Esophagus muscularis mucosa (tissue), 4 donors: ENCODE results near the gene SFMBT1. TPM values are rescaled to one million over a fixed set of nuclear protein-coding genes. Genes with fewer than 3 reads are reported as not detected.
A peak's percentile ranks its signal among the peaks of the same experiment; 100 is the strongest.

ENCODE experiments used
- DNase-seq: peaks from one replicate; pipeline ENCODE4 v3.0.0-alpha.2; 2017; ENCODE audit errors: extremely low spot score
- H3K27ac ChIP-seq, 4 donors: fragments of 200-600 bp; sonication (generic); replicated peaks in 1 of 4; 1 replicate in 3 of 4; 2 replicates in 1 of 4; pipeline ENCODE4 v1.5.1; 2016 to 2019; ENCODE audit warnings: mild to moderate bottlenecking in 1 of 4
- H3K27me3 ChIP-seq, 4 donors: fragments of 200-600 bp; sonication (generic); one replicate each; pipeline versions ENCODE4 v1.5.1 to v1.6.0; 2016 to 2019
- H3K36me3 ChIP-seq, 4 donors: fragments of 200-600 bp; sonication (generic); one replicate each; pipeline ENCODE4 v1.5.1; 2016 to 2019
- H3K4me1 ChIP-seq, 4 donors: fragments of 200-600 bp; sonication (generic); one replicate each; pipeline ENCODE4 v1.5.1; 2016 to 2019
- H3K4me3 ChIP-seq, 4 donors: fragments of 200-600 bp; sonication (generic); 1 replicate in 2 of 4; 2 replicates in 2 of 4; pipeline ENCODE4 v1.5.1; 2016 to 2019; ENCODE audit warnings: mild to moderate bottlenecking in 4 of 4, moderate library complexity in 1 of 4
- H3K9me3 ChIP-seq, 4 donors: fragments of 200-600 bp; sonication (generic); 1 replicate in 3 of 4; 2 replicates in 1 of 4; pipeline ENCODE4 v1.5.1; 2016 to 2019
- EP300 ChIP-seq: sonication (generic); formaldehyde crosslinking; IDR thresholded peaks from one replicate; pipeline ENCODE4 v1.6.1; 2017; ENCODE audit warnings: antibody characterized with exemption
- POLR2A ChIP-seq: fragments of 450-650 bp; IDR thresholded peaks from one replicate; pipeline ENCODE4 v1.6.1; 2017; ENCODE audit warnings: antibody characterized with exemption, moderate library complexity, mild to moderate bottlenecking, low read depth
- POLR2AphosphoS5 ChIP-seq, 2 donors: sonication (generic); formaldehyde crosslinking; IDR thresholded peaks; one replicate each; pipeline ENCODE4 v1.6.1; 2017; ENCODE audit warnings: antibody characterized with exemption in 2 of 2
- WGBS: methylation state at CpG from one replicate; pipeline ENCODE4 v1.1.5; 2018; 5-methylcytosine and 5-hydroxymethylcytosine counted together
- intact Hi-C: fragments of 100-400 bp; cut with DNase I; formaldehyde crosslinking; loops from one replicate; pipeline ENCODE4 v1.15.1; 2023
- total RNA-seq, 4 donors: library from RNA; depleted of rRNA; stranded (reverse); fragments of >200 nt; gene quantifications; one replicate each; pipeline versions ENCODE4 v1.1.0 to v1.2.1, GENCODE V29; 2016
- TF ChIP-seq, protein P1 (sequence below), 3 experiments: fragments of 200-600 bp in 2 of 3; fragments of 450-650 bp in 1 of 3; sonication (generic) in 2 of 3; IDR thresholded peaks; one replicate each; pipeline ENCODE4 v1.5.1; 2017 to 2019; ENCODE audit warnings: antibody characterized with exemption in 3 of 3, mild to moderate bottlenecking in 2 of 3, moderate library complexity in 1 of 3

SFMBT1 gene
- total RNA-seq, 4 donors from 2014 or later, result 15.4 to 27.6 (median 21.4) TPM

- Histone ChIP-seq H3K27me3 (no peaks in the 10 kb centered on the region), H3K9me3 (no peaks in the 10 kb centered on the region), H3K4me3 (no peak overlapping the region), H3K36me3 (peaks cover 0 to 18% (median 2%) of the 10 kb centered on the region in 4 donors), H3K4me1 (peaks cover 0 to 4% (median 0%) of the 10 kb centered on the region in 4 donors), H3K27ac (no peak overlapping the region)
- no peak for DNase-seq
- no peak for TF ChIP-seq POLR2AphosphoS5 (IDR thresholded peaks at IDR 0.05)
- TF ChIP-seq, protein P1, sequence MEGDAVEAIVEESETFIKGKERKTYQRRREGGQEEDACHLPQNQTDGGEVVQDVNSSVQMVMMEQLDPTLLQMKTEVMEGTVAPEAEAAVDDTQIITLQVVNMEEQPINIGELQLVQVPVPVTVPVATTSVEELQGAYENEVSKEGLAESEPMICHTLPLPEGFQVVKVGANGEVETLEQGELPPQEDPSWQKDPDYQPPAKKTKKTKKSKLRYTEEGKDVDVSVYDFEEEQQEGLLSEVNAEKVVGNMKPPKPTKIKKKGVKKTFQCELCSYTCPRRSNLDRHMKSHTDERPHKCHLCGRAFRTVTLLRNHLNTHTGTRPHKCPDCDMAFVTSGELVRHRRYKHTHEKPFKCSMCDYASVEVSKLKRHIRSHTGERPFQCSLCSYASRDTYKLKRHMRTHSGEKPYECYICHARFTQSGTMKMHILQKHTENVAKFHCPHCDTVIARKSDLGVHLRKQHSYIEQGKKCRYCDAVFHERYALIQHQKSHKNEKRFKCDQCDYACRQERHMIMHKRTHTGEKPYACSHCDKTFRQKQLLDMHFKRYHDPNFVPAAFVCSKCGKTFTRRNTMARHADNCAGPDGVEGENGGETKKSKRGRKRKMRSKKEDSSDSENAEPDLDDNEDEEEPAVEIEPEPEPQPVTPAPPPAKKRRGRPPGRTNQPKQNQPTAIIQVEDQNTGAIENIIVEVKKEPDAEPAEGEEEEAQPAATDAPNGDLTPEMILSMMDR (IDR thresholded peaks at IDR 0.05), result no peak
- TF ChIP-seq POLR2A, result no peak
- TF ChIP-seq EP300, result no peak
- intact Hi-C loops, result loop anchor here (5.0 to 10.0 kb wide), 2 partner anchors 165 to 197 kb away; partner anchors contain the start of genes ITIH1 and NEK4
Observed at GRCh38 chr3:52939600-52939999, 106.3 kb downstream of the SFMBT1 start.

- Histone ChIP-seq H3K27me3 (no peaks in the 10 kb centered on the region), H3K9me3 (no peaks in the 10 kb centered on the region), H3K4me3 (no peak overlapping the region), H3K4me1 (peaks cover 0 to 4% (median 0%) of the 10 kb centered on the region in 4 donors), H3K36me3 (peaks cover 0 to 24% (median 5%) of the 10 kb centered on the region in 4 donors), H3K27ac (no peak overlapping the region)
- DNase-seq, result no peak
- TF ChIP-seq, protein P1 (IDR thresholded peaks at IDR 0.05), result peak; percentile 59 to 82 (median 78)
- TF ChIP-seq POLR2AphosphoS5 (IDR thresholded peaks at IDR 0.05) (no peak), EP300 (no peak)
- 14% methylated on average over 8 of the region's 8 CpGs for WGBS
- intact Hi-C loops, result loop anchor here (2.0 to 10.0 kb wide), 3 partner anchors 138 to 193 kb away; partner anchors contain the start of genes ITIH1 and NEK4
Observed at GRCh38 chr3:52934630-52935530, 111.0 kb downstream of the SFMBT1 start.

DNA sequence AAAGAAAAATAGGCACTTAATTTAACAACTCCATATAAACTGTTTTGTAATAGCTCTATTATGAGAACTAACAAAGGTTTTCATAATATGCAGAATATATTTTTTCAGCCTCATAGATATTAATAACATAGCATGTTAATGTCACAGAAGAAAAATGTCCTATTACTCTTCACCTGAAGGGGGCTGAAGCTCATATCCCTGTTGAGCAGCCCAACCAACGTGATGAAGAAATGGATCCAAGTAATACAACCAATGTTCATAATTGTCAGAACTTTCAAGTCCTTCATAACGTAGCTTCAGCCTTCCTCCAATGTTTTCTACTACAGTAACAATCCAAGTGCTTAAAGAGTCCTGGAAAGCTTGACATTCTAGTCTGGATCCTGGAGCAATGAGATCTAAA is 114.0 kb downstream of the SFMBT1 start:
- Histone ChIP-seq H3K9me3 (no peaks in the 10 kb centered on the region), H3K4me3 (no peak overlapping the region), H3K36me3 (peaks cover 0 to 38% (median 18%) of the 10 kb centered on the region in 4 donors), H3K4me1 (peaks cover 0 to 4% (median 0%) of the 10 kb centered on the region in 4 donors), H3K27ac (no peak overlapping the region), H3K27me3 (no peaks in the 10 kb centered on the region)
- 80% methylated on average over 2 of the region's 2 CpGs for WGBS
- intact Hi-C loops, result loop anchor here (10.0 kb wide), 1 partner anchor 157 kb away; the partner anchor contains the start of genes ITIH1 and NEK4
- TF ChIP-seq POLR2AphosphoS5 (IDR thresholded peaks at IDR 0.05), result no peak
- TF ChIP-seq, protein P1 (IDR thresholded peaks at IDR 0.05), result no peak
- TF ChIP-seq EP300, result no peak
- TF ChIP-seq POLR2A, result no peak
- DNase-seq, result no peak

DNA sequence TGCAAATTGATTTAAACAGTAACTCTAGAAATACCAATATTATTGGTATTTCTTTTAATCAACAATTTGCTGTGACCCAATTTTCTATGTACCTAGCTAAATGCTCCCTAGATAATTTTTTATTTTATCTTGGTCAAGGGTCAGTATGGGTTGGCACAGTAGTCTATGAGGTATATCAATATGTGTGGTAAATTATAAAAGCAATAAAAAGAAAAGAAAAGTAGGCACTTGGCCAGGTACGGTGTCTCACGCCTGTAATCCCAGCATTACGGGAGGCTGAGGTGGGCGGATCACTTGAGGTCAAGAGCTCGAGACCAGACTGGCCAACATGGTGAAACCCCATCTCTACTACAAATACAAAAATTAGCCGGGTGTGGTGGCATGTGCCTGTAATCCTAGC is 114.5 kb downstream of the SFMBT1 start:
- no peaks in the 10 kb centered on the region for H3K27me3 ChIP-seq
- H3K27ac ChIP-seq, result no peak overlapping the region
- no peak for DNase-seq
- H3K4me3 ChIP-seq, result no peak overlapping the region
- TF ChIP-seq, protein P1 (IDR thresholded peaks at IDR 0.05), result no peak
- TF ChIP-seq POLR2AphosphoS5 (IDR thresholded peaks at IDR 0.05), result no peak
- no peak for TF ChIP-seq POLR2A
- TF ChIP-seq EP300, result no peak
- WGBS, result 86% methylated on average over 6 of the region's 6 CpGs
- H3K36me3 ChIP-seq, result peaks cover 0 to 38% (median 18%) of the 10 kb centered on the region in 4 donors
- intact Hi-C loops, result loop anchor here (10.0 kb wide), 1 partner anchor 157 kb away; the partner anchor contains the start of genes ITIH1 and NEK4
- H3K4me1 ChIP-seq, result peaks cover 0 to 4% (median 0%) of the 10 kb centered on the region in 4 donors
- no peaks in the 10 kb centered on the region for H3K9me3 ChIP-seq
